ENCODE measurements around the gene KRT81.
"Not testable (repeated sequence)": the region's sequence is repeated elsewhere in the genome, so short reads cannot be mapped to it uniquely, and the experiment has no call there.

KRT81 gene

GRCh38 chr12:52270541-52271070 lies 20.7 kb downstream of the KRT81 start:
- no peak for DNase-seq

DNA sequence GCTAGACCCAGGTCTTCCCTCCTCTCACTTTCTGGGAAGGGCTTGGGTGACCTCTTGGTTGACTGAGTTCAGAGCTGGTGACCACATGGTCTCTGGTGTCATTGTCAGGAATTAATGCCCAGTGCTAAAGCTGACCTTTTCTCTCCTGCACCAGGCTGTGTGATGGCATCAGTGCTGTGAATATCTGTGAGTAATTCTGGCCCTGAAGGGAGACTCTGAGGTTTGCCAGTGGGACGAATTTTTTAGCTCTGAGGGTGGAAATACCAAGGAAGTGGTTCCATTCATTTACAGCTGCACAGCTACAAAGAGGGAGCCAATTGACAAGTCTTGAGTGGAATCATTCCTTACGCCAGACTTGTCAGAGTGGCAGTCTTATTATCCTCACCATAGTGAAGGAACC lies 23.1 kb downstream of the KRT81 start:
- no peak for DNase-seq

GRCh38 chr12:52267699-52268098 lies 23.6 kb downstream of the KRT81 start:
- DNase-seq, result no peak

DNA sequence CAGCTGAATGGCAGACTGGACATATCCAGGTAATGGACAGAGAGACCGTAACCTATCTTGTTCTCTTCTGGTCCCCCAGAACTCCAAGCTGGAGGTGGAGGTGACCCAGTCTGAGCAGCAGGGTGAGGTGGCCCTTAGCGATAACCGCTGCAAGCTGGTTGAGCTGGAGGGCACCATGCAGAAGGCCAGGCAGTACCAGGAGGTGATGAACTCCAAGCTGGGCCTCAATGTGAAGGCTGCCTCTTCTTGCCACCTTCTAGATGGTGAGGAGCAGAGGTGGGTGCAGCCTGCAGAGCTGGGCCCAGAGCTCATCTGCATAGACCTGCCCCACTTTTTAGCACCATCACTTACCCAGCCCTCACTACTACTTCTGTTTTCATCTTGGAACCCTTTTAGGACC lies 24.1 kb downstream of the KRT81 start:
- DNase-seq, result no peak

GRCh38 chr12:52266514-52266913 lies 24.8 kb downstream of the KRT81 start:
- no peak for DNase-seq

DNA sequence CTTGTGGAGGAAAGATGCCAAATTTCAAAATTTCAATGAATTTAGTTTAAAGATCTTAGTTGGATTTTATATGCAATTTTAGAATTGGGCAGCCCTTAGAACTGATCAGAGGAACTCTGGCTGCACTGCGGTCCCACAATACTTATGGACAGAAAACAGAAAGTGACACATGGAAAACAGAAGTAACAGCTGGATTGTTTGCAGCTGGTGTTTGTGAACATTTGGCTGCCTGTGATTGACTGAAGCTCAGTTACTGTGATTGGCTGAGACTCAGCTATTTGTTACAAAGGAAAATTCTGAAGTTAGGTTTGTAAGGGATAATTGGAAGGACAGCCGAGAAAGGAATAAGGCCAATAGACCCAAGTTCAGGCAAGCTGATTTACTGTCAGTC lies 26.9 kb downstream of the KRT81 start:
- DNase-seq, result no peak

- no peak for DNase-seq
Observed at GRCh38 chr12:52263761-52264434, 27.4 kb downstream of the KRT81 start.

DNA sequence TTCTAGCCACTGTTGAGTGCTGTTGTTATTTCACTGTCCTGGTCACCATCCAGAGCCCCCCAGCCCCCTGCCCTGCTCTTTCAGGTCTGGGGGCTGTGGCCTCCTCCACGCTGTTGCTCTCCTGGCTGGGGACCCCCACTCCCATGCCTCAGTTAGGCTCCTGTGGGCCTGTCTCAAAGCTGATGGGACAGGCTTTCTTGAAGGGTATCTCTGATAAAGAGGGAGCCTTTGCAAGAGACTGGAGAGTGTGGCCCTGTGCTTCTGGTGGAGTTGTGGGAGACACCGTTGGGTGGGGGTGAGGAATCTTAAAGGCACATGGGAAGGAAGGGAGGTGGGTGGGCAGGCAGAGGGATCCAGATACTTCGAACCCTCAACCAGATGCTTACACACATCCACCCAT lies 29.0 kb downstream of the KRT81 start:
- no peak for DNase-seq

- DNase-seq, result no peak
Observed at GRCh38 chr12:52261208-52261484, 30.2 kb downstream of the KRT81 start.

GRCh38 chr12:52260361-52261207 lies 30.8 kb downstream of the KRT81 start:
- DNase-seq, result no peak

GRCh38 chr12:52259657-52260243 lies 31.6 kb downstream of the KRT81 start:
- no peak for DNase-seq

DNA sequence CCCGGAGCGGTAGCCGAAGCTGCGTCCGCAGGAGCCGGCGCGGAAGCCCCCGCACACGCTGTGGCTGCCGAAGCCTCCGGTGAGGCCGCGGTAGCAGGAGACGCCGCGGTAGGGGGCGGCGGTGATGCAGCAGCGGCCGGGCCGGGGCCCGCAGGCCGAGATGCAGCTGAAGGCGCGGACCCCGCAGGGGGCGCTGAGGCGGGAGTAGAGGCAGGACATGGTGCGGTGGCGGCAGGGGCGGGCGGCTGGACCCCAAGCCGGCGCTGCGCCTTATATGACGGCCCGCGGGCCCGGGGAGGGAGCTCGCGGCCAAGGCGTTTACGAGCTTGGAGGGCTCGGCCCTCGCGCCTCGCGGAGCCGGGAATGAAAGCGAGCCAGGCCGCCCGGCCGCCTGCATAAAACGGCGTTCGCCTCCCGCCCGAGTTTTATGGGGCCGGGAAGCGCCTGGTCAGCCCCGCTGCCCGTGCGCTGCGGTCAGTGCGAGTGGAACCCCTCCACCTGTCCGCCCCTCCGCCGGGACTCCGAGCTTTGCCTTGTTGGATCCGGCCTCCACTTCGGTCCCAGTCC lies 32.9 kb downstream of the KRT81 start:
- DNase-seq, result no peak

DNA sequence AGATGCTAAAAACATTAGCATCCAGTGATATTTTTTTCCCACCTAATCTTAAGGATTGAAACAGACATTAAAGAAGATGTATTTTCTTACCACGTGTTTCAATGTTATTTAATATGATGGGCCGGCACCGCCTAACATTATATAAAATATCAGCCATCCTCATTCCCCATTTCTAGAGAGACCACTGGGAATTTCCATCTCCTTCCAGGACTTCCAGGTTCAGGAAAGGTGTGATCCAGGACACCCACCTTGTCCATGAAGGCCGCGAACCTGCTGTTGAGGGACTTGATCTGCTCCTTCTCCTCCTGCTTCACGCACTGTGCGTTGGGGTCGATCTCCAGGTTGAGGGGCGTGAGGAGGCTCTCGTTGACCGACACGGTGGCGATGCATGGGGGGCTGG lies 33.4 kb downstream of the KRT81 start:
- DNase-seq, result not testable (repeated sequence)

DNA sequence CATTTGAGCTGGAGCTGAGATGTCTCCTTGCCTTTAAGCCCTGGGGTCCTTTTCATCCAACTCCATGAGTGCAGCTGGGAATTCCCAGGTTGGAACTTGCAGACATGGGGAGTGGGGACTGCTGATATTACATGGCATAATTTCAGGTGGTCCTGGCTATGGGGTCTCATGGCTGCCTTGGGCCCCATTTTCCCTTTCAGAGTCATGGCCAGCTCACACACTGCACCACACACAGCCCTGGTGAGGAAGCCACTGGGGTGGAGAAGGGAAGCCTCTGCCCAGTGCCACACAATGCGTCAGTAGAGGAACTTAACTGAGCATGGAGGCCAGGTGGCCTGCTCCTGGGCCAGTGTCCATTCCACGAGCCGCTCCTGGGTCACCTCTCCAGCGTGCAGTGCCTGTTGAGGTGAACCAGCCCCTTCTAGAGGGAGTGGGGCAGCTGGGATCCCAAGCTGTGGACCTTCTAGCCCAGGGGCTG lies 34.2 kb downstream of the KRT81 start:
- no peak for DNase-seq

DNA sequence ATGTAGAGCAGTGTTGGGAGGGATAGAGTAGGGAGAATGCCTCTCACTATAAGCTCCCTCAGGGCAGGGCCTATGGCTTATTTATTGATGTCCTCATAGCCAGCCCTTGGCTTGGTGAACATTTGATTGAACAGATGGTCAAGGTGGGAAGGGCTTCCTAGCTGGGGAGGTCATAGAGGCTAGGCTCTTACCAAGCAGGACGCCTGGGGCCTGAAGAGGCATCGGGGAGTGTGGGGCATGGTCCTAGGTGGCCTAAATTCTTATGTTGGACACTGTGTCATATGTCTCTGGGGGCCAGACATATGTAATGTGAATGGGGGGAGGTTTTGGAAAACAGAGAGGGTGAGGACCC lies 34.8 kb downstream of the KRT81 start:
- no peak for DNase-seq

DNA sequence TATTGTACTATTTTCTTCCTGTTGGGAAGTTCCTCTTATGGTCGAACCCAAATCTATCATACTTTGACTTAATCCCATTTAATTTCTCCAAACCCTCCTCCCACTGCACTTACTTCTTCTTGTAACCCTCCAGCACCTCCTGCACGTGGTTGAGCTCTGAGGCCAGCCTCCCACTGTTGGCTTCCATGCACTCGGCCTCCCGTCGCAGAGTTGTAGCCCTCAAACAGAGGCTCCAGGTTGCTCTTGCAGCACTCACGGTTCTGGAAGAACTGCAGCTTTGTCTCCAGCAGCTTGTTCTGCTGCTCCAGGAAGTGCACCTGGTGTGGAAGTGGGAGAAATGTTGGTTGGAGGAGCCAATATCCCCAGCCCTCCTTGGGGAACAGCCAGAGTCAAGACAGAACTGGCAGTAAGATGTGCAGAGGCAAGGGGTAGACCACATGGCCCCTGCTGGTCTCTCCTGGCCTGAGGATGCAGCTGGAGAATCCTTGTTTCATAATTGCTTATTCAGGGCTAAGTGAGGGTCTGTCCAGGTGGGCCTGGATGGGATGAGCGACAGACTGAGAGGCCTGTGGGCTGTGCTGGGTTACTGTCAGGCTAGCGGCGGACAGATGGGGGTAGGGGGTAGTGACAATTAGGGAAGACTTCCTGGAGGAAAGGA lies 35.3 kb downstream of the KRT81 start:
- DNase-seq, result no peak

GRCh38 chr12:52254965-52255751 lies 36.2 kb downstream of the KRT81 start:
- DNase-seq, result no peak

- DNase-seq, result no peak
Observed at GRCh38 chr12:52254180-52254964, 37.0 kb downstream of the KRT81 start.

DNA sequence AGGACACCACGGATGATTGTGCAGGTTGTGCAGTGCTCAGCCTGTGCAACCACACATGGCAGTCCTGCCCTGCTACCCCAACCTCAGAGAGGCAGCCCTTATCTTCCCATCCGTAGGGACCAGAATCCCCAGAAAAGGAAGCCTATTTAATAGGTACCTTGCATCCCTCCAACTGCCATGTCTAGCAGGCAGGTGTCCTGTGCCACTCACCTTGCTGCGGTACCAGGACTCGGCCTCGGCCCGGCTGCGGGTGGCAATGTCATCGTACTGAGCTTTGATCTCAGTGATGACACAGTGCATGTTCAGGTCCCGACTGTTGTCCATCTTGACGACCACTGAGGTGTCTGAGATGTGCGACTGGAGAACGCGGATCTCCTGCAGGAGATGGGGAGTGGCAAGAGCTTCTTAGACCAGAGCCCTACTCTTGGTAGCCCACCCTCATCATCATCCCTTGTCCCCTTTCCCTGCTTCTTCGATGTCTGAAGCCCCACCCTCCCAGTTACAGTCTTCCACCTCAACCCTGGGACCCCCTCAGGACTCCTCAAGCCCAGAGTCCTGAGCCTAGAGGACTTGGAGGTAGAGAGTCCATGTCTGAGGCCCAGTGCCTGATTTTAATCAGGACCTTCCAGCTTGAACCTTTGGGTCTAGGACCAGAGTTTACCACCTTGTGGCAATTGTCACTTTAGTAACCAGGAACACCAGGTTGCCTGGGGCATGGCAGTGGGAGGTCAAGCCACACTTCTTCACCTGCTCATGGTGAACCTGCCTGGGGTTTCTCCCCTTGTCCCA lies 37.7 kb downstream of the KRT81 start:
- DNase-seq, result no peak

GRCh38 chr12:52252728-52253343 lies 38.5 kb downstream of the KRT81 start:
- DNase-seq, result no peak
